Hair follicle dermal papilla cell (primary cell): ENCODE measurements around the gene SMDT1. TPM values are rescaled to one million over a fixed set of nuclear protein-coding genes. Genes with fewer than 3 reads are reported as not detected.

Source experiments
- small RNA-seq: library from RNA; depleted of rRNA; stranded (forward); fragments of <200 nt; gene quantifications from one replicate; pipeline ENCODE3, GENCODE V24; 2012
- total RNA-seq: library from RNA; depleted of rRNA; stranded (reverse); fragments of >200 nt; gene quantifications from 2 replicates; pipeline ENCODE4 v1.2.3, GENCODE V29; 2012

The SMDT1 gene
- total RNA-seq = 3.4 and 5.7 TPM in 2 replicates

GRCh38 chr22:42079319-42080251, at the start of gene SMDT1:
TSS of gene SMDT1 (plus strand) at chr22:42079700. CDS start at chr22:42079769, 69 bp downstream.

DNA sequence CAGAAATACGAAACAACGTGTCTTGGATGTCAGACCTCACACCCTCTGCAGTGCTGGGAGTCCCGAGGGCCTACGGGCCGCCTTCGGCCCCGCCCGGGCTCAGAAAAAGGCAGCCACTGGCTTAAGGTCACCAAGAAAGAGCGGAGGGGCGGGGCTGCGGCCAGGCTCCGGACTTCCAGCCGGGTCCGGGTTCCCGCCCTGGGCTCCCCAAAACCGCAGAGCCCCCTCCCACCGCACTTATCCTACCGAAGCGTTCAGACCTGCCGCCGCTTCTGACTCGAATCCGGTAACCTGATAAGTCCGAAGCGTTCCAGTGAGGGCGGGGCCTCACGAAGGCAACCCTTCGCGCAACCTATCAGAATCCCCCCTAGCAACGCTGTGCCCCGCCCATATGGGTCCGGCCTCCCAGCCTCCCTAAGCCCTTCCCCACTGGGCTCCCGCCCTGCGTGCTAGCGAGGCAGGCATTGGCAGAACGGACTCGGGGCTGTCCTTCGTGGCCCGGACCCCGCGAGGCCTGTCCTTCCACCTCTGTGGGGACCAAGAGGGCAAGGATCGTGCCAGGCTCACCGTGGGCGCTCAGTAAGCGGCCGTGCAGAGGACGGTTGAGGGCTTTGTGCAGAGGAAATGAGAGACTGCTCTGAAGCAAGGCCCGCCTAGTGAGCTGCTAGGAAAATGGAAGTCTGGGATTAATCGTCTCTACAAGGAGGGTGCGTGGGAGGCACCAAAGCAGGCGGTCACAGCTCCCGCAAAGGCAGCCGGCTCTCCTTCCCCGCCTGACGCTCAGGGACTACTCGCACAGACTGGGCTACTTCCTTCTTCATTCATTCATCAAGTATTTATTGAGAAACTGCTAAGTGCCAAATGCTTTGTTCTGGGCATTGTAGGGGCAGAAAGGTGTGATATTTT, 8.7 kb upstream of the SMDT1 start, which contains the start of gene NAGA:
NAGA (minus strand) TSS at position 296 of the 906 bp plus-strand sequence. CDS start 515 bp downstream, outside the sequence.

DNA sequence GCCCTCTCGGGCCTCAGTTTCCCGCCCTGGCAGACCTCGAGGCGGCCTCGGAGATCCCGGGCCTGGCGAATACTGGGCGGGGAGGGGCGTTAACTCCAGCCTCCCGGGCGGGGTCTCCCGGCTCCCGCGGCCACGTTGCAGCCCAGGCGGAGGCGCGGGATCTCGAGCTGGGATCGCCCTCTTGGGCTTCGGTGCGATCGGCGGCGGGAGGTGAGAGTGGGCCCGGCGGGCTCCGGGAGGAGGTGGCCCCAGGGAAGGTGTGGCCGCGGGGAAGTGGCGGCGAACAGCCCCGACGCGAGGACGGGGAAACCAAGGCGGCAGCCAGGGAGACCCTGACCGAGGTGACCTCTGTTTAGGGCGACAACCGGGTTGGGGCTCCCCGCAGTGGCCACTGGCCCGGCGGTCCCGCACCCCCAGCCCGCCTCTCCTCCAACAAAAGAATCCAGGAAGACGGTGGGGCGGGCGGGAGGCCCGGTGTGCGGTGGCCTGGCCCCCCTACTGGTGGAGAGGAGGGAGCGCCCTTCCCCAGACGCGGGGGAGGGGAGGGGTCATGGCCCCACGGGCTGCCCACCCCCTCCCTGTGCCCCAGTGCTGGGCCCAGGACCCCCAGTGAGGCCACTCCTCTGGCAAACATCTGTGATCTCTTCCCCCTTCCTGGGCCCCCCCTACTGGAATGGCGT, 5.2 kb upstream of the SMDT1 start, which contains the start of gene PHETA2:
PHETA2 (plus strand) TSS at position 117 of the 680 bp plus-strand sequence. CDS start 3,046 bp downstream, outside the sequence.

DNA sequence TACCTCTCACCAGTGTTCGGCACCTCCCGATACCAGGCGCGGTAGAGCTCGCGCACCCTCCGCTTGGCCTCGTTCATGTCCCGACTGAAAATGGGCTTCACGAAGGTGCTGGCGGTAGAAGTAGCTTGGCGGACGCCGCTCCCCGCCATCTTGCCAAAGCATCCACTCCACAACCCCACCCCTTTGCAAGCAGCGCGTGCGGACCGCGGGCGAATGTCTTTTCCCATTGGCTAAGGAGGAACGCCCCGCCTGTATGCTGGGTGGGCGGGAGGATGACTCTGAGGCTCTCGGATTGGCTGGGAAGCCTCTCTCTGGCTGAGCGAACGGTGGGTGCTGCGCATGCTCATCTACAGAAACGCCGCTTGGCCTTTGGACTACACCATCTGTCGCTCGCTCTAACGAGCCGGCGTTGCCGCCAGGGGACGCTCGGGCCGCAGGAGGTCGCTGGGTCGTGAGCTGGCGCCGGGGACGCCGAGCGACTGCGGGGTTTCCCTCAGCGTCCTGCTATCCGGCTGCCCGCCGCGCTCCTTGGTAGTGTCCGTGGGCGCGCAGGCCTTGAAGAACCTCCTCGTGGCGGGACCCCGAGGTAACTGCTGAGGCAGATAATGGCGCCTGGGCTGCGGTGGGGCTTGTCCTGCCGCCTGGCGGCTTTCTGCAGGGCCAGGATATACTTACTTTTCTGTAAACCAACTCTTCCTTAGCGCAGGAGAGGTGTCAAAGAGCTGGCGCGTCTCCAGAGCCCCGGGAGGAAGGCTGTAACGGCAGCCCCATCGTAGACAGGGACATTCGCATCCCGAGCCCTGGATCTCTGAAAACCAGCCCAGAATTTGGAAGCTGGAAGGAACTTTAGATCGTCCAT, 11.3 kb downstream of the SMDT1 start, which contains the start of gene NDUFA6:
NDUFA6 (minus strand) TSS at position 177 of the 859 bp plus-strand sequence; CDS start at position 149, 28 bp downstream.

DNA sequence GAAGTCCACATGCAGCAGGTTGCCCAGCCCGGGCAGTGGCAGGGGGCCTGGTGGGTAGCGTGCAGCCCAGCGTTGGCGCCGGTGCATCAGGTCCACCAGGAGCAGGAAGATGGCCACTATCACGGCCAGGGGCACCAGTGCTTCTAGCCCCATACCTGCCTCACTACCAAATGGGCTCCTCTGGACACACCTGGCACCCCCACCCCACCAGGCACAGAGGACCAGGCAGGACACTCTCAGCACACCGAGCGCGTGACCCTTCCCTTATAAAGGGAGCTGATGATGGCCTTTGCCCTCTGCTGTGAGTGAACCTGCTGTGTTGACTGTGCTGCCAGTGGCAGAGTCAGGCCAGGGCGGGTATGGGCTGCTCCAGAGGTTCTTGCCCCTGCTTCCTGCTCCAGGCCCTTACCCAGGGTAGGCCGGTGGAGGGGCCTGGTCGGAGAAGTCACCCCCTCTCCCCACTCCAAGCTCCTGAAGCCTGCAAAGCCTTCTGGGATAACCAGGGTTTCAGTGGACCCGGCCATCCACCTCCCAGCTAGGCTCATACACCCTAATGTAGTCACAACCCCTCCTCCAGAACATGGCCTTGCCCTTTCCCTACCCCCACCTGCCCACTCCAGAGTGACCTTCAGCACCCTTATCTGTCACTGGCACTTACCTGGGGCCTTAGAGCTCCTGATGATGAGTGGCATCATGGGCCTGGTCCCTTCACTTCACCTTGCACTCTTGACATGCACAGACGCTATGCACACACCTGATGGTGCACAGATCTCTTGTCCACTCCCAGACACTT, 51.3 kb downstream of the SMDT1 start, which contains the start of gene CYP2D6:
CYP2D6 (minus strand) TSS at position 172 of the 793 bp plus-strand sequence; CDS start at position 153, 19 bp downstream.

Small RNA genes lying within 50 kb of the gene (small RNA-seq; reads per million reads assigned to genes)
- not detected for gene SNORD13P1

Other genes with a start within 250 kb of the SMDT1 start
- gene SREBF2, start 246.6 kb upstream of the SMDT1 start, total RNA-seq = 98.8 and 109 TPM in 2 replicates
- gene SHISA8, start 164.6 kb upstream of the SMDT1 start, total RNA-seq = not detected in 2 replicates
- 0.16 and 0.36 TPM in 2 replicates for gene TNFRSF13C, start 152.9 kb upstream of the SMDT1 start, total RNA-seq
- 2.4 and 2.6 TPM in 2 replicates for gene CENPM, start 132.5 kb upstream of the SMDT1 start, total RNA-seq
- gene SEPTIN3, start 110.3 kb upstream of the SMDT1 start, total RNA-seq = 5.1 and 8.3 TPM in 2 replicates
- 1.6 and 2.2 TPM in 2 replicates for gene WBP2NL, start 80.9 kb upstream of the SMDT1 start, total RNA-seq
- 71.3 and 76.3 TPM in 2 replicates for gene NAGA, start 8.9 kb upstream of the SMDT1 start, total RNA-seq
- 28.9 and 33.8 TPM in 2 replicates for gene PHETA2, start 5.5 kb upstream of the SMDT1 start, total RNA-seq
- 23.5 and 32.2 TPM in 2 replicates for gene NDUFA6, start 11.1 kb downstream of the SMDT1 start, total RNA-seq
- 0.24 and 0.49 TPM in 2 replicates for gene CYP2D6, start 51.1 kb downstream of the SMDT1 start, total RNA-seq
- 48.3 and 60.5 TPM in 2 replicates for gene TCF20, start 191.0 kb downstream of the SMDT1 start, total RNA-seq